K562 (cell line): ENCODE results near the gene NOVA1. TPM values are rescaled to one million over a fixed set of nuclear protein-coding genes. Genes with fewer than 3 reads are reported as not detected.

Source experiments
- ATAC-seq: fragments of 200-7000 bp; cut with Tn5 transposase; 3 replicates; pipeline ENCODE4 v1.9.1; 2020; ENCODE audit warnings: moderate library complexity
- BruUV-seq: library from RNA; stranded (reverse); fragments of 400-500 nt; replicated peaks from 2 replicates; lab custom pipeline; 2021; lab: Mats Ljungman, UMichigan
- CTCF ChIA-PET: fragments of 300-600 bp; formaldehyde crosslinking; extraction: SDS; loops from one replicate; lab custom pipeline; 2021; ENCODE audit warnings: low intra/inter-chr PET ratio; lab: Yijun Ruan, JAX
- POLR2A ChIA-PET: fragments of 300-600, 350-650 bp; sonication (Branson Sonifier 250); formaldehyde crosslinking; extraction: SDS; loops from one replicate; lab custom pipeline; 2021; ENCODE audit warnings: antibody characterized with exemption, inconsistent platforms; lab: Yijun Ruan, JAX
- DNase-seq, 4 experiments: peaks; one replicate each; pipeline versions ENCODE4 v3.0.0 to v3.0.0-alpha.2; 2011 to 2018; ENCODE audit warnings: low spot score in 3 of 4, mixed read lengths in 3 of 4; ENCODE audit errors: extremely low read depth in 1 of 4
- FAIRE-seq: peaks from 2 replicates; lab custom pipeline; 2011; peaks lifted over from hg19 to GRCh38; lab: Jason Lieb, UNC
- H2AFZ ChIP-seq: 2 replicates; pipeline ENCODE4 v1.6.0; 2011; ENCODE audit warnings: low read depth, low read length, control low read depth, inconsistent platforms
- H3K27ac ChIP-seq: fragments of 200-600 bp; 3 replicates; pipeline ENCODE4 v1.8.0; 2011; ENCODE audit warnings: low read depth, mild to moderate bottlenecking, control low read depth, inconsistent platforms, low read length, moderate library complexity, mixed read lengths; ENCODE audit errors: extremely low read depth
- H3K27me3 ChIP-seq, 2 experiments: fragments of 300-600 bp in 1 of 2; 2 replicates in 1 of 2; 3 replicates in 1 of 2; pipeline versions ENCODE4 v1.6.0 to v1.8.0; 2011; ENCODE audit warnings: inconsistent platforms in 2 of 2, low read length in 2 of 2, mild to moderate bottlenecking in 1 of 2, mixed read lengths in 1 of 2, moderate library complexity in 1 of 2; ENCODE audit not compliant: control insufficient read depth in 2 of 2, insufficient read depth in 2 of 2
- H3K36me3 ChIP-seq: fragments of 300-600 bp; 3 replicates; pipeline ENCODE4 v1.8.0; 2011; ENCODE audit warnings: mild to moderate bottlenecking, low read length, inconsistent platforms; ENCODE audit not compliant: control insufficient read depth, insufficient read depth
- H3K4me1 ChIP-seq, 2 experiments: fragments of 200-600 bp in 1 of 2; replicated peaks in 1 of 2; 2 replicates in 1 of 2; 3 replicates in 1 of 2; pipeline versions ENCODE4 v1.5.1 to v1.8.0; 2011; ENCODE audit warnings: inconsistent platforms in 2 of 2, low read length in 2 of 2, mild to moderate bottlenecking in 1 of 2, mixed read lengths in 1 of 2, moderate library complexity in 1 of 2; ENCODE audit not compliant: control insufficient read depth in 2 of 2, insufficient read depth in 2 of 2
- H3K4me2 ChIP-seq: 2 replicates; pipeline ENCODE4 v1.6.1; 2011; ENCODE audit warnings: low read length, control low read depth, inconsistent platforms, mixed read lengths; ENCODE audit not compliant: insufficient read depth
- H3K4me3 ChIP-seq: fragments of 200-600 bp; sonication (generic), shearing (Covaris generic); 2 replicates; pipeline ENCODE4 v1.5.1; 2016; ENCODE audit warnings: control low read depth, inconsistent platforms
- H3K79me2 ChIP-seq: fragments of 200-600 bp; 3 replicates; pipeline ENCODE4 v1.8.0; 2011; ENCODE audit warnings: low read length, inconsistent platforms; ENCODE audit not compliant: control insufficient read depth, insufficient read depth
- H3K9ac ChIP-seq, 2 experiments: 2 replicates each; pipeline versions ENCODE4 v1.6.0 to v1.6.1; 2011; ENCODE audit warnings: low read depth in 2 of 2, low read length in 2 of 2, control low read depth in 1 of 2, inconsistent platforms in 1 of 2, mild to moderate bottlenecking in 1 of 2, mixed read lengths in 1 of 2; ENCODE audit not compliant: insufficient read depth in 1 of 2
- H3K9me1 ChIP-seq: one replicate; pipeline ENCODE4 v1.6.0; 2011; ENCODE audit warnings: inconsistent platforms, mild to moderate bottlenecking, low read length, moderate library complexity; ENCODE audit not compliant: control insufficient read depth, insufficient read depth
- H3K9me3 ChIP-seq: replicated peaks from 2 replicates; pipeline ENCODE4 v1.5.1; 2011; ENCODE audit warnings: low read depth, low read length, inconsistent platforms; ENCODE audit not compliant: control insufficient read depth, insufficient read depth
- H4K20me1 ChIP-seq: replicated peaks from 2 replicates; pipeline ENCODE4 v1.6.1; 2011; ENCODE audit warnings: low read length, inconsistent platforms, mixed read lengths; ENCODE audit not compliant: control insufficient read depth, insufficient read depth
- ATF1 ChIP-seq, 2 experiments: fragments of 450-650 bp in 1 of 2; IDR thresholded peaks; 2 replicates each; pipeline ENCODE4 v1.6.1; 2016; ENCODE audit warnings: missing compliant biosample characterization in 1 of 2, missing genetic modification characterization in 1 of 2
- HDAC8 ChIP-seq: fragments of 450-650 bp; IDR thresholded peaks from 2 replicates; pipeline ENCODE4 v1.6.1; 2016; ENCODE audit warnings: mild to moderate bottlenecking, missing genetic modification characterization, moderate library complexity, missing compliant biosample characterization
- RBBP5 ChIP-seq: fragments of 200-600 bp; sonication (generic); IDR thresholded peaks from 2 replicates; pipeline ENCODE4 v1.6.1; 2012; ENCODE audit warnings: borderline replicate concordance, mild to moderate bottlenecking, low read length, control low read depth, inconsistent platforms; ENCODE audit not compliant: insufficient read depth, poor library complexity, severe bottlenecking
- RCOR1 ChIP-seq, 2 experiments: IDR thresholded peaks; 2 replicates each; pipeline ENCODE4 v1.6.1; 2012; ENCODE audit warnings: low read depth in 2 of 2, low read length in 2 of 2, borderline replicate concordance in 1 of 2, improper control_type of control experiment in 1 of 2
- SMAD4 ChIP-seq: fragments of 250-450 bp; sonication (Bioruptor Pico); conservative IDR thresholded peaks from 2 replicates; pipeline ENCODE4 v1.8.0; 2021; ENCODE audit warnings: inconsistent platforms, mild to moderate bottlenecking, moderate library complexity
- ZNF282 ChIP-seq: sonication (generic); formaldehyde crosslinking; IDR thresholded peaks from 2 replicates; pipeline ENCODE4 v1.8.1; 2023; ENCODE audit warnings: missing genetic modification reagents
- WGBS: fragments of 100-300 bp; shearing (Covaris generic); methylation state at CpG from one replicate; pipeline ENCODE4 v1.1.6; 2016; ENCODE audit warnings: low coverage, mixed read lengths; ENCODE audit not compliant: insufficient coverage; ENCODE audit errors: missing lambda C conversion rate; 5-methylcytosine and 5-hydroxymethylcytosine counted together
- in situ Hi-C: fragments of 300-500 bp; cut with MboI; formaldehyde crosslinking; loops from 4 replicates; pipeline ENCODE4 v1.15.0; 2018; ENCODE audit warnings: inconsistent platforms, mixed read lengths
- intact Hi-C: fragments of 100-400 bp; cut with micrococcal nuclease; formaldehyde crosslinking; loops from 2 replicates; pipeline ENCODE4 v1.14.2; 2022
- polyA plus RNA-seq, 8 experiments: library from polyadenylated mRNA; depleted of rRNA in 4 of 8; stranded (reverse) in 5 of 8; unstranded in 3 of 8; fragments of >200 nt; fragmentation: Nextera tagmentation in 2 of 8; fragmentation: Illumina TruSeq in 1 of 8; extraction: Ambion mirVana in 2 of 8; extraction: Trizol in 1 of 8; gene quantifications; 2 replicates each; pipeline versions ENCODE4 v1.2.1 to v1.2.3, GENCODE V29; 2011 to 2014; ENCODE audit warnings: inconsistent platforms in 1 of 8, missing spikeins in 1 of 8
- total RNA-seq, 7 experiments: library from RNA; depleted of rRNA in 6 of 7; stranded (reverse); fragments of >200 nt in 6 of 7; fragmentation: Illumina TruSeq in 2 of 7; extraction: Trizol in 2 of 7; gene quantifications; 2 replicates each; pipeline versions ENCODE4 v1.2.1 to v1.2.3, GENCODE V29; 2011 to 2021; ENCODE audit warnings: low replicate concordance in 1 of 7

The NOVA1 gene
- total and polyA plus RNA-seq, 9 of the 15 experiments (the other 6 are each of a cell fraction or from before 2014, with no cell fraction given), result 0.01 TPM; not detected in 8

GRCh38 chr14:26427097-26427496 lies 170.7 kb downstream of the NOVA1 start (continued):
- TF ChIP-seq SMAD4 (CRISPR knock-in tag), result no peak
- TF ChIP-seq, all 486 proteins: peak for 0

- CTCF ChIA-PET, result no interaction called here
- in situ Hi-C loops, result no loop called here
Measured at GRCh38 chr14:26424537-26424936, 173.3 kb downstream of the NOVA1 start.

DNA sequence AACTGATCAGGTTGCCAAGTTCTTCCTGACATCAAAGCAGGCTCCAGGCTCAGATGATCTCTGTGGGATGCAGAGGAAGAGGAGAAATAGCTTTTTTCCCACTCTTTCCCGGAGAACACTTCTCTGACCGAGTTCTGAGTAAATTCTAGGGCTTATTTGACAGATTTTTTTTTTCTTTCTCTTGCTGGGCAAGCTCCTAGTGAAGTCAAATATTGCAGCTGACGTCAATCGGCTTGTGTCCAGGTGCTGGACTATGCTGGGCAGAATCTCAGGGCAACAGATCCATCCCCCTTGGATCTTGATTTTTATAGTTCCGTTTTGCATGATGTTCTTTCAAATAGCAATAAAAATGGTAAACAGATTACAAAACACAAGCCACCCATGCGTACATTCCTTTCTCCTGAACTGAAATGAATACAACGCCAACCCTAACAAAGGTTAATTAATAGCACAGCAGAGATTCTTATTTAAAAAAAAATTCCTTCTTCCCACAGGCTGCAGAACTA lies 182.2 kb downstream of the NOVA1 start:
- no peak overlapping the region for H3K27ac ChIP-seq
- DNase-seq, result no peak
- H3K4me1 ChIP-seq, result no peaks in the 10 kb centered on the region
- H3K4me3 ChIP-seq, result no peak overlapping the region
- no peaks in the 10 kb centered on the region for H3K9me1 ChIP-seq
- no peaks in the 10 kb centered on the region for H3K27me3 ChIP-seq
- no peaks in the 10 kb centered on the region for H3K9me3 ChIP-seq
- 0% methylated on average over 6 of the region's 7 CpGs for WGBS
- in situ Hi-C loops, result no loop called here
- no peaks in the 10 kb centered on the region for H3K79me2 ChIP-seq
- ChIA-PET CTCF (no interaction called here), POLR2A (no interaction called here)
- no peak overlapping the region for H3K4me2 ChIP-seq
- H3K36me3 ChIP-seq, result no peaks in the 10 kb centered on the region
- no peaks in the 10 kb centered on the region for H4K20me1 ChIP-seq
- no peak for ATAC-seq
- no TSS peak for BruUV-seq
- intact Hi-C loops, result no loop called here
- no peak for TF ChIP-seq RBBP5
- TF ChIP-seq ZNF282 (CRISPR knock-in tag), result no peak
- no peak for TF ChIP-seq ATF1 (CRISPR knock-in tag; IDR thresholded peaks at IDR 0.05)
- no peak for TF ChIP-seq ATF1 (tag; IDR thresholded peaks at IDR 0.05)
- H2AFZ ChIP-seq, result no peak overlapping the region
- no peak for FAIRE-seq
- H3K9ac ChIP-seq, result no peak overlapping the region

More at GRCh38 chr14:26424537-26424936, 173.3 kb downstream of the NOVA1 start:
- Histone ChIP-seq H4K20me1 (no peaks in the 10 kb centered on the region), H3K79me2 (no peaks in the 10 kb centered on the region), H3K36me3 (no peaks in the 10 kb centered on the region), H3K4me3 (no peak overlapping the region), H3K9me1 (no peaks in the 10 kb centered on the region), H3K9ac (no peak overlapping the region), H3K9me3 (no peaks in the 10 kb centered on the region), H3K4me1 (no peaks in the 10 kb centered on the region), H3K27ac (no peak overlapping the region), H3K4me2 (no peak overlapping the region), H3K27me3 (no peaks in the 10 kb centered on the region), H2AFZ (no peak overlapping the region)
- ATAC-seq, result no peak
- BruUV-seq, result no TSS peak
- intact Hi-C loops, result no loop called here
- WGBS, result 0% methylated on average over 2 of the region's 2 CpGs
- DNase-seq, result no peak
- POLR2A ChIA-PET, result no interaction called here
- no peak for FAIRE-seq
- TF ChIP-seq RCOR1 (IDR thresholded peaks at IDR 0.05; ENCODE audit: borderline replicate concordance in 1 of 2, low read depth in 2 of 2, low read length in 2 of 2), result no peak
- no peak for TF ChIP-seq HDAC8 (tag)
